HL-60/S4 (cell line): ENCODE data around the gene YAP1.

Experiments
- in situ Hi-C: fragments of 300-500 bp; cut with MboI; formaldehyde crosslinking; loops from 2 replicates; pipeline ENCODE4 v1.14.3; 2022; ENCODE audit warnings: low sequenced_read_pairs

Gene YAP1

DNA sequence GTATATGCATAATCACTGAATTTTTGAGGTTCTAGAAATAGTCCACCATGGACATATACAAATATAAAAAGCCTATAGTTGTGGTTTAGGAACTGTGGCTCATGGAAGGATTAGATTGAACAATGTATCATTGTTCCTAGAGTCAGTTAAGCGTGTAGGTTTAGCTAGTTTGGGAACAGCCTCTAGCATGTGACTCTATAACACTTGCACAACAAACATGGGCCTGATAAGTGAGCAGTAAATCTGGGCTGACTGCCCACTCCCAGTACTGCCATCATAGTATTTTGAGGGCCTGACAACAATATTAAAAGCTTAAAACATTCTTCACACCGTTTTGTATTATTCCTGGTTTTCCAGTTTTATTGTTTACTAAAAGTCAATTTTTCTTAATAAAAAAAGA is 47.0 kb downstream of the YAP1 start:
- in situ Hi-C loops: no loop called here

DNA sequence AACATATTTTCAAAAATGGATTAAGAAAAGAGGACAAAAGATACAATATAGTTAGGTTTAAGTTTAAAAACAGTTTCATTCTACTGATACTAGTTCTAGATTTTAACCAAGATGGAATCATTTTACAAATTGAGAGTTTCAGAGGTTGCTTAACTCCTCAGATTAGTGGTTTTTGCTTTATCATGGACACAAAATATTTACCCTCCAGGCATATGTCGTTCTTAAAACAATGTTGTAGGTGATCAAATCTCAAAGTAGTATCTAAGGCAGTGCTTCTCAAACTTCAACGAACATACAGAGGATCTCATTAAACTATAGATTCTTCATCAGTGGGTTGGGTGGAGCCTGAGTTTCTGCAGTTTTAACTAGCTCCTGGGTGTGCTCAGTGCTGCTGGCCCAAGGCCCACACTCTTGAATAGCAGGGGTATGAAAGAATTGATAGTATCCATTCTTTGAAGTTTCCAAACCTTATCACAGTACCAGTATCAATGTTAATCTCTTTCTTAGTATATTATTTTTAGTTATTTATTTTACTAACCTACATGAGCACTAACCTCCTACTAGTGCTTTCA is 48.0 kb downstream of the YAP1 start:
- in situ Hi-C loops: no loop called here

DNA sequence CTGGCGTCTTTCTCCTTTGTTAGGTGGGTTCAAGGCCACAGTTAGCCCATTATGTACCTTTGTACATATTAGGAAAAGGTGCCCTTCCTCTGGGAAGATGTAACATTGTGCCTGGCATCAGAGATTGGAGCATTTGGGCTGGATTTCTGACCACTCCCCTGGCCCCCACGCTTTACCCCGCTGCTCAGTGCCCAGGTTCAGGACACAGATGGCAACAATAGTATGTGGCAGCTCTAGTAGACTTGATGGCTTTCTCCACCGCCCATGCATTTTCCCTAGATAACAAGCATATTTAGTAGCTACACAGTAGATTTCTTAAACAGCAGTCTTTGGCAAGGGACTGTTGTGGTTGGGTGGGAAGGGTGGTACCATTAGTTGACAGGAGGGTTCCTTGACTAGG is 53.1 kb downstream of the YAP1 start:
- in situ Hi-C loops: no loop called here

DNA sequence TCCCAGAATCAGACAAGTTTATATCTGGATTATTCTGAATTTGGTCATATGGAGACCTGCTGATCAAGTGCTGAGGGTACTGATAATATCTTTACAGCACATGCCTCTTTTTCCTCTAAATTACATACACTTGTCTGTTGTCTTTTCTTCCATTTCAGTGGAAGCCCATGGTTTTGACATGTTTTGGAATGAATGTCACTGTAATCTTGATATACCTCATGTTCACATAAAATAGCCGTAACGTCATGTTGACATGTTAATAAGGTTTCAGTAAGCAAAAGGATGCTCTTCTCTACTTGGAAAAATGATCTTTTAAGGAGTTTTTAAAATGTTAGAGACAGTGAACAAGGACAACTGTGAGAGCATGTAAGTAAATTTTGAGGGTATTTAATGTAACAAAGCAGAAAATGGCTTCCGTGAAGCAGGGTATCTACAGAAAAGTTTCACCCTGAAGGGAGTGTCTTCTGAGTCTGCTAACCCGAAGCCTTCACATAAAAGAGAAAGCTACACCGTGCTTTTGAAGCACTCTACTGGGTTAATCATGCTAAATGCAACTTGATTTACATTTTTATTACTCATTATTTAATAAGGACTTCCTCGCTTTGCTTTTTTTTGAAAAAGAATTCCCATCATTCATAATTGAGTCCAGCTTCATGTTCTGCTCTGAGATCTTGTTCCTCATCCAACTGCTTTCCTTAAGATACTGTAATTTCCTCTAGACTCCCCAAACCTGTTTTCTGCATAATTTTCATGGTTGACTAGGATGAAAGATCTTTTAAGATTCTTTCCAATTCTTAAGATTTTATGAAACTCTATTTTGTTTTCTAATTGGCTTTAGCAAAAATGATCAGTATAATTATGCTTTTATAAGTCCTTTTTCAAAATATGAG is 56.2 kb downstream of the YAP1 start:
- in situ Hi-C loops: no loop called here

DNA sequence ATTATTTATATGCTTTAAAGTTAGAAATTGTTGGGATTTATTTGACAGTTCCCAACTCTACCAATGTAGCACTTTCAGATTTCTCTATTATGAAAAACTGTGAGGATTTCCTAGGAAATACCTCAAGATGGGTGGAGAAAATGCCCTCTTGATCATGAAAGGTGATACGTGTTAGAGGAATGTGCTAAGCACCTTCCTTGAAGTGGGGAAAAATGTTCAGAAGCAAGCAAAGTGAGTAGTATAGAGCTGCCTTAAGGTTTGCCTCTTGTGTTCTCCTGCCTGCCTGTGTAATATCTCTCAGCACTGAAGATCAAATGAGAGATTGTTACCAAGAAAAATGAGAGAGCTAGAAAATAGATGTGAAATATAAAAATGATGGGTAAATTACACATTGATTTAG is 58.2 kb downstream of the YAP1 start:
- in situ Hi-C loops: no loop called here

DNA sequence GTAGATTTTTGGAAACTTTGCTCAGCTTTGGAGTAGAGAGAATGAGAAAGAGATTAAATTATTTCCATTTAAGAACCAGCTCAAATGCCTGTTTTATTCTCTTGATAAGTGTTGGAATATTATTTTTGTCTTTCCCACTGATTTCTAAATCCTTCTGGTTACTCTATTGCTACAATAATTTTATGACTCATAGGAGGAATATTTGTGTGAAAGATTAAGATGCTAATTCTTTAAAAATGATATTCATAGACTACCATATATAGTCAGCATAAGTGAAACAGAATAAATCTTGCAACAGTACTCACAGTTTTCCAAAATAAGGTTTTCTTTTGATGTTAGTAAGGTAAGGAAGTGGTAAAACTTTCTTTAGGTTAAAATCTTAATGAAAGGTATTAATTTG is 60.9 kb downstream of the YAP1 start:
- in situ Hi-C loops: no loop called here

DNA sequence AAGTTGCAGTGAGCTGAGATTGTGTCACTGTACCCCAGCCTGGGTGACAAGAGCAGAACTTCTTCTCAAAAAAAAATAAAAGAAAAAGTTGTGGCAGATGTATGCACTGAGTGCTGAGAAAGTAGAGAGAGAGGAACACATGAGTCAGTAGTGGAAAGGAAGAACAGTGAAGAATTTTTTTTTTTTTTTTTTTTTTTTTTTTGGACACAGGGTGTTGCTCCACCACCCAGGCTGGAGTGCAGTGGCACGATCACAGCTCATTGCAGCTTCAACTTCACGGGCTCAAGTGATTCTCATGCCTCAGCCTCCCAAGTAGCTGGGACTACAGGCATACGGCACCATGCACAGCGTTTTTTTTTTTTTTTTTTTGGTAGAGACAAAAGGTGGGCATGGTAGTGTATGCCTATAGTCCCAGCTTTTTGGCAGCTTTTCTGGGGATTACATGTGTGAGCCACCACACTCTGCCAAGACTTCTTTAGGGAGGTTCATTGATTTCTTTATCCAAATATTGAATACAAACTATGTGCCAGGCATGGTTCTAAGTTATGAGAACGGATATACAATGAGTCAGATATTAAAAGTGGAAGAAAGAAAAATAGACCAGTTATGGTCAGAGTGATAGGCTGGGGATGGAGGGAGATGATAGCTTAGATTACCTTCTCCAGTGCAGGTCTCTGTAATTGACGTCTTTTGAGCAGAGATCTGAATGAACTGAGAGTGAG is 62.0 kb downstream of the YAP1 start:
- in situ Hi-C loops: no loop called here

DNA sequence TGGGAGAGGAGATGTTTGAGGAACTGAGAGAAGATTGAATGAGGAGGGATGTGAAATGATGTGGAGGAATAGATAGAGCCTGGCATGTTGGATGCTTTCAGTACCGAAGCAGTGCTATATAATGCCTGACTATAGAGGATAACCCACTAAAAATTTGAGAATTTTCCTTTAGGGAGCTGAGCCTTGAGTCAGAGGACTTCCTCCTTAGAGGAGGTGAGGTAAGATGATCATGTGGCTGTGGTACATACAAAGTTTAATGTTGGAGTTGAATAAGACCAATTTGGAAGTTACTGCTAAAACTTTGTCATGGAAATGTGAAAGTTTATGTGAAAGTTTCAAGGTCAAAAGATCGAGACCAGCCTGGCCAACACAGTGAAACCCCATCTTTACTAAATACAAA is 66.9 kb downstream of the YAP1 start:
- in situ Hi-C loops: no loop called here

DNA sequence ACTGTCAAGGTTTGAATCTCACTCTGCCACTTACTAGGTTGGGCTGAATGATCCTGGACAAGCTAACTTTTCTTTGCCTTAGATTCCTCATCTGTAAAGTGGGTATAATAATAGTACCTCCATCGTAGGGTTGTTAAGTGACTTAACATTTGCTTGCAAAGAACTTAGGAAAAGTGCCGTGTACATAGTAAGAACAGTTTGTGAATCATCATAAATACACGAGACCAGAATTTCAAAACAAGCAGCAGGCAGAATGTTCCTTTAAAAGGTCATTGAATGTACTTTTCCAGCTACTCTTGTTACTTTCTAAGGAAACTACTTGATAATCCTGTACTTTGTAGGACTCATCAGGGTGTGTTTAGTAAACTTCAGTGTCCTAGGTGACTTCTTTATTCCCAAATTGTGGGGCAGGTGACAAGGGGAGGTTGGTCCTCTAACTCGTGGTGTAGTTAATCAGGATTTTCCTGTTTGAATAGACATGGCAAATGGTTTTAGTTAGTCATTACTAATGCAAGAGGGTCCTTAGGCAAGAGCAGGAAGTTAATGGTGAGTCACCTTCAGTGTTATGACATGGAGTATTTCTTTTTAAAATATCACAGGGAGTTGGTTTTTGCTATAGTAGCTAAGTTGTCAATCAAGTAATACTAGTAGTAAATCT is 67.9 kb downstream of the YAP1 start:
- in situ Hi-C loops: no loop called here

DNA sequence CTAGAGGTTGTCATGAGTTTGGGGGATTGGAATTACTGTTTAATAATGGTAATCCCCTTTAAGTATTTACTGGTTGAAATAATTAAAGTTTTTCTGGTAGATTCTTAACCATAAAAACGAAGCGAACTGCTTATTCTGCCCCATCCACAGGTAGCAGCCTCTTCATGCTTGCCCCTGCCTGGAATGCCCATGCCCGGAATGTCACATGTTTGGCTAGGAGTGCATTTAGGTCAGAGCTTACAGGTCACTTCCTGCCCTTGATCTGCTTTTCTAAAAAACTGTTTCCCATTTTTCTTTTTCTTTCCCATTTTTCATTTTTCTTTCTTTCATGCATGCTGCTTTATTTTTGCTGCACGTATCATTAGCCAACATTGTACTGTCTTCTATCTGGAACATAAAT is 69.1 kb downstream of the YAP1 start:
- in situ Hi-C loops: no loop called here

DNA sequence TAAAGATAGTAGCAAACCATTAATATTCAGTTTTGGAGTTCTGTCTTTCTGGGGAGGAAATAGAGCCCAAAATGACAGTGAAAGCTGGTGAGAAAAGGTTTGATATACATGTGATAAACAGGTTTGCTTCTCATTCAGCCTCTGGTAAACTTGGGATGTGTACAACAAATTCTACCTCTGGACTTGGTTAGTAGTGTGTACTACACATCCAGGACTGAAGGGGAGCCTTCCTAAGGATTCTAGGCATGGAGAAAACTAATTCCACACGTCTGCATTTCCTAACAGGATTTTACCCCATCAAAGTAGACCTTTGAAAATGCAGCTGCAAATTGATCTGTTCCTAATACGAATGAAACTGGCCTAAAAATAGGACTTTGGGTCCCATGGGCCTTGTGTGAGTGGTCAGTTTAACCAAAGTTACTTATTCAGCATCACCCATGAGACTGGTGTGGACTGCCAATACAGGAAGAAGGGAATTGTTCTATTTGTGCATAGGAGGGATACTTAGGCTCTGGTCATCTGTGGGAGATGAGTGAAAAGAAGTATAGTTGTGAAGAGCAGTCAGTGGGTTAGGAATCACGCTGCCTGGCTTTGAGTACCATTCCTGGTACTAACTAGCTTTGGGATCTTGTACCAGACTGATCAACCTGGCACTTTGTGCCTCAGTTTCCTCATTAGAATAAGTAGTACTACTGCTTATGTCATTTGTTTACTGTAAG is 74.2 kb downstream of the YAP1 start:
- in situ Hi-C loops: no loop called here

DNA sequence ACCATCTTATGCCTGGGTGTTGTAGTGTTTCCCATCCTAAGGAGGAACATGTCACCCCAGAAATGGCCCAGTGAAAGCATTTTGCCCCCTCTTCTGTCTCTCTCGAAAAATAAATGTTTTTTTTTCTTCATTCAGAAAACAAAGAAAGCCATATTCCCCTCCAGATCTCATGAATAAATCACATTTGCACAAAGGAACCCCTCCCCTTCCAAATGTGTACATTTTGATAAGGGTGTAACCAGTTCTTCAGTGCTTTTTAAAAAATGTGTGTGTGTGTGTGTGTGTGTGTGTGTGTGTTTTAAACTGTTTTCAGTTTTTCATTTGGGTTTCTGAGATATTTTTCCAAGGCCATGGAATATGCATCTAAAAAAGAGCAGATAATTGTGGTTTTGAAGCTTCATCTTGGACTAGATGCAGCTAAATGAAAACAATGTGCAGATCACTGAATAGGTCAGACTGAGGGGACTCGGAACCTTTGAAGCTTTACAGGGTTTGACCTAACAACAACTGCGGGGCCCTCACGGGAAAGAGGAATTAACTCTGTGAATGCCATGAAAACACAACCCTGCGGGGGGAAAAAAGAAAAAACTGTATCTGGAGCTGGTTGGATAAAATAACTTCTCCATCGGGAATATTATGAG is 76.4 kb downstream of the YAP1 start:
- in situ Hi-C loops: no loop called here

DNA sequence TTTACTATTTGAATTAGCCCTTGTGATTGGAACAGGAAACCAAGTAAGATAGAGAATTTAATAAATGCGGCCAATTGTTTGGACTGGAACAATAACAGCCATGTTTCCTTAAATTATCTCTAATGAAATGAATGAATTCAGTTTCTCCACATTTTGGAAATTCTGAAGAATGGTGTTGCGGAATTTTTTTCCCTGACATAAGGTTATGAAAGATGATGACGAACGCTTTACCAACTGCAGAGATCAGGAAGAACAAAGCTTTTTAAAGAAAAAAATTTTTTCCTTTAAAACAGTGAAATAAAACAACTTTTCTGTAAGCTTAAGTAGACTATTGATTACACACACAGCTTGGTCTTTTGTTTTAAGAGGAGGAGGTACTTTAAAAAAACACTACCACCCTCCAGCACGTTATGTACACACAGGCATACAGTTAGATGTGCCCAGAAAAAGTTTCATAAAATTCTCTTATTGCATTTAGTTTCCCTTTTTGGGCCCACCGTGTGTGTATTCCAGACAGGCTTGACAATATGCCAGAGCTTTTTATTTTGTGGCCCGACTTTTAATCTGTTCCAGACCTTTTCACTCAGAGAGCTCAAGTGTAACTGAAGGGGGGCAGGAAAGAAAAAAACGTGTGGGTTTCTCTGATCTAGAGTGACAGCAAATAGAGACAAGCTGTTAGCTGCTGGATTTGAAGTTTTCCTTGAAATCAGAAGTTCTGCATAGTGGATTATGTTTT is 77.3 kb downstream of the YAP1 start:
- in situ Hi-C loops: no loop called here

DNA sequence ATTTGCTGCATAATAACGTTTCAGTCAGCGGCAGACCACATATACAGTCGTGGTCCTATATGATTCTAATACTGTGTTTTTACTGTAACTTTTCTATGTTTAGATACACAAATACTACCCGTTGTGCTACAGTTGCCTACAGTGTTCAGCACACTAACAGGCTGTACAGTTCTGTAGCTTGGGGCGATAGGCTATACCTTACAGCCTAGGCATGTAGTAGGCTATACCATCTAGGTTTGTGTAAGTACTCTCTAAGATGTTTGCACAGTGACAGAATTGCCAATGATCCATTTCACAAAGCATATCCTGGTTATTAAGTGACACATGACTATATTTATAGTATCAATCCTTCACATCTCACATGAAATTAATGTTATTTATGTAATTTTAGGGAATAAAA is 78.2 kb downstream of the YAP1 start:
- in situ Hi-C loops: no loop called here

DNA sequence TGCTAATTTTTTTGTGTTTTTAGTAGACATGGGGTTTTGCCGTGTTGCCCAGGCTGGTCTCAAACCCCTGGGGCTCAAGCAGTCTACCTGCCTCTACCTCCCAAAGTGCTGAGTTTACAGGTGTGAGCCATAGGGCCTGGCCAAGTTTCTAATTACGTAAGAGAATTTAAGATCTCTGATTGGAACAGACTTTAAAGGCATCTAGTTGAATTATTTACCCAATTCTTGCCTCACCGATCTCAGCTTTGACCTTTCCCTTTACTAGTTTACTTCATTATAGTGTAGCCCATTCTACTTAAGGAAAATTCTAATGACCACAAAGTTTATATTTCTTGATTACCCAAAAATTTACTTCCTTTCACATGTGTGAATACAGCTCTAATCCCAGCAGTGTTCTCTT is 81.6 kb downstream of the YAP1 start:
- in situ Hi-C loops: no loop called here

DNA sequence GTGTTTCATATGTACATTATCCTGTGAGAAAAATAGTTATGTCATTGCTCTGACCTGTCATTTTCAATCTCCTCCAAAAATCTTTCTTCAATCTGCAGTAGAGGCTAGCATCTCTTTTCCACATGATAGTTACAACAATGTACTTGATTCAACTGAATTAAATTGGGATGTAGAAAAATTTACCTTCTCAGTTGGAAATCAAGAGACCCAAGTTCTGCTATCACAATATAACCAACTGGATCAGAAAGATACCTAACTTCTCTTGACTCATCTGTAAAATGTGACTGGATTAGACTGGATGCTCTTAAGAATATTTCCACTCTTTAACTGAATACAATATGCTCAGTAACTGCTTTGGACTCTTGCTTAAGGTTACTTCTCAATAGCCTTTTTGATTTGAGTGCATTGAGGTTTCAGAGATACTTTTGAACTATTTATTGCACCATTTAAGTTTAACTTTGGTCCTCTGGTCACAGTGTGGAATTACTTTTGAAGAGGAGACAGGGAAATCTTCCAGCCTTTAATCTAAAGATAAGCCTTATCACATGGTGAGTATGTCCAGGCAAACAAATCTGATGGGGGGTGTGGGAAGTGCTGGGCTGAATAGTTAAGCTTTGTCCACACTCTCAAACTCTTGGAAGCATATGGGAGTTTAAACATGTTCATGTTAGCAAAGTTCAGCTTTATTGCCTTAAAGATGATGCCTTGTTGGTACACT is 82.3 kb downstream of the YAP1 start:
- in situ Hi-C loops: no loop called here

DNA sequence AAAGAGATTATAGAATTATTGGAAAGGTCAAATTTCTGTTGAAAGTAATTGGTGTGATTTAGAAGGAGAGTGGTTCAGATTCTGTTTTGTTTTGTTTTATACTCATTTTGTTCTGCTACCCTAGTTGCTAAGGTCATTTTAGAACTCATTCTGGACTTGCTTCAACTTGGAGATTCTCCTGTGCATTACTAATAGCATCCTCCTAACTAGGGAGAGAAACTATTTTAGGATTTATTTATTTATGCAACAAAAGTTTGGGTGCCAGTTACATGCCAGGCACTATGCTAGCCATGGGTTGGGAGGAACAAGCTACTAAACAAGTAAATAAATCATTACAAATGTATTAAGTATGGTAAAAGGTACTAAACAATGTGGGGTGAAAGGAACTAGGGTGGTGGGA is 84.0 kb downstream of the YAP1 start:
- in situ Hi-C loops: no loop called here

DNA sequence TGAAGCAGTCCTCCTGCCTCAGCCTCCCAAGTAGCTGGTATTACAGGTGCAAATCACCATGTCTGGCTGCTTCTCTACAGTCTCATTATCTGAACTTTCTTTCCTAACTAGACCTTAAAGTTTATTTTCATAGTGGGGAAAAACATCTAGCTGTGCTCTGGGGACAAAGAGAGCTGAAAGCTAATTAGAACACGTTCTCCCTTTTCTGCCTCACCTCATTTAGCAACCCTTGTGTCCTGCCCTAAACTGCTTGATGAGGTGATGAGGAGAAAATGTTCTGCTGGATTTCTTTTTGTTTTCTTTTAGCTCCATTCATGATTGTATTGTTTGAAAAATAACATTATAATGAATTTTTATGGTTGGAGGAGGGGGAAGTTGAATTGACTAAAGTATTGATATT is 84.7 kb downstream of the YAP1 start:
- in situ Hi-C loops: no loop called here

DNA sequence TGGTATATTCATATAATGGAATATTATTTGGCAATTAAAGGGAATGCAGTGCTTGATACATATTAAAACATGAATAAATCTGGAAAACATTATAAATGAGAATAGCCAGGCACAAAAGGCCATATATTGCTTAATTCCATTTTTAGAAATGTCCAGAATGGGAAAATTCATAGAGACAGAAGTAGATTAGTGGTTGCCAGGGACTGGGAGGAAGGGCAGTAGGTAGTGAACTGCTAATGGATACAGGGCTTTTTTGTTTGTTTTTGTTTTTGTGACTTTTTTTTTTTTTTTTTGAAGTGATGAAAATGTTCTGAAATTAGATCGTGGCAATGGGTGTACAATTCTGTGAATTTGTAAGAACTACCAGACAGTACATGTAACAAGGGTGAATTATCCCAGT is 86.1 kb downstream of the YAP1 start:
- in situ Hi-C loops: no loop called here
